NCI-H2227 (cell line): Measurements from ENCODE around the gene TNNT3.

ENCODE experiments used
- DNase-seq: peaks from one replicate; lab custom pipeline; 2025; ENCODE audit not compliant: unreplicated experiment; lab: John Stamatoyannopoulos, UW

Gene TNNT3

GRCh38 chr11:1896468-1896867 is 23.0 kb upstream of the TNNT3 start:
- no peak for DNase-seq

GRCh38 chr11:1896923-1897322 is 22.6 kb upstream of the TNNT3 start:
- DNase-seq = no peak

GRCh38 chr11:1899090-1899489 is 20.4 kb upstream of the TNNT3 start:
- no peak for DNase-seq

- no peak for DNase-seq
These were observed 19.8 kb upstream of the TNNT3 start for GRCh38 chr11:1899686-1900085.

- DNase-seq = no peak
These were observed 13.3 kb upstream of the TNNT3 start for GRCh38 chr11:1906181-1906580.

- no peak for DNase-seq
These were observed 12.7 kb upstream of the TNNT3 start for GRCh38 chr11:1906611-1907423.

- DNase-seq = no peak
These were observed 10.9 kb upstream of the TNNT3 start for GRCh38 chr11:1908618-1909017.

GRCh38 chr11:1909524-1909923 is 10.0 kb upstream of the TNNT3 start:
- DNase-seq = no peak

- DNase-seq = no peak
These were observed 7.1 kb upstream of the TNNT3 start for GRCh38 chr11:1912289-1912878.

GRCh38 chr11:1913271-1914060 is 6.0 kb upstream of the TNNT3 start:
- DNase-seq = no peak

- no peak for DNase-seq
These were observed 3.7 kb upstream of the TNNT3 start for GRCh38 chr11:1915795-1916131.

GRCh38 chr11:1916132-1916985 is 3.1 kb upstream of the TNNT3 start:
- DNase-seq = no peak

- DNase-seq = no peak
These were observed 2.4 kb upstream of the TNNT3 start for GRCh38 chr11:1916986-1917522.

GRCh38 chr11:1917523-1918435 is 1.7 kb upstream of the TNNT3 start:
- DNase-seq = no peak

- DNase-seq = no peak
These were observed 827 bp upstream of the TNNT3 start for GRCh38 chr11:1918436-1919315.

- DNase-seq = no peak
These were observed 815 bp downstream of the TNNT3 start for GRCh38 chr11:1920128-1920908.

- no peak for DNase-seq
These were observed 1.5 kb downstream of the TNNT3 start for GRCh38 chr11:1920909-1921573.
